SKM-1 treated with dmso at 0.1 percent for 144 hours (cell line): ENCODE measurements around the gene CHSY3.

Experiments used
- DNase-seq: peaks from one replicate; lab custom pipeline; 2025; ENCODE audit not compliant: unreplicated experiment; lab: John Stamatoyannopoulos, UW

Gene CHSY3

DNA sequence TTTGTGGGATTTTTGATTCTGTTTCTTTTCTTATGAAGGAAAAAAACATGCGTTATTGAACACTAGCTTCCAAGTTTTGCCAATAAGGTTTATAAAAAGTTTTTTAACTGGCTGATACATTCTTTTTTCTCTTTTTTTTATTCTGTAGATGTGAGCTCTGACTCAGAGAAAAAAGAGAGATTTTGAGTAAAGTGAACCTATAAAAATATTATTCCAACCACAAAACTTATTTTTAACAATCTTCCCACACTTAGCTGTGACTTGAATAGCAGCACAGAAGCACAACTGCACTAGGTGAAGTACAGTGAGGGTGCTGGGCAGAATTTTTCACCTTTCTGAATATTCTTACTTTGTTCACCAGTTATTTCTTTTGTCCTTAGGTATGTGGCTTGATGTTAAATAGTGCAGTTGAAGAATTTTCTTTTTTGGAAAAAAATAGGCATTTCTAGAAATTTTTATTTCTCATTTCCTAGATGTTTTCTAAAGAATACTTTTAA is 41.6 kb downstream of the CHSY3 start:
- no peak for DNase-seq

- no peak for DNase-seq
Measured at GRCh38 chr5:129951039-129951438, 46.8 kb downstream of the CHSY3 start.

DNA sequence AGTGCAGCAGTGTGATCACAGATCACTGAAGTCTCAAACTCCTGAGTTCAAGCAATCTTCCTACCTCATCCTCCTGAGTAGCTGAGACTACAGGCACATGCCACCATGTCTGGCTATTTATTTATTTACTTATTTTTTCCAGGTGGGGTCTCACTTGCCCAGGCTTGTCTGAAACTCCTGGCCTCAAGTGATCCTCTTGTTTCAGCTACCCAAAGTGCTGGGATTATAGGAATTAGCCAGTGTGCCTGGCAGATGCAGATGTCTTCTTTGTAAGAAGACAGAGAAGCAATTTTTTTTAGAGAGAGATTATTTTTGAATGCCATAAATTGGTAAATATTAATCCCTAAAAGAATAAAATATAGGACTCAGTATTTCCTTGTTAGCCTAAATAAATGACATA is 54.3 kb downstream of the CHSY3 start:
- DNase-seq: no peak

- DNase-seq: no peak
Measured at GRCh38 chr5:129960831-129961230, 56.6 kb downstream of the CHSY3 start.

GRCh38 chr5:129962506-129962905 is 58.2 kb downstream of the CHSY3 start:
- no peak for DNase-seq

GRCh38 chr5:129963359-129963758 is 59.1 kb downstream of the CHSY3 start:
- DNase-seq: no peak

GRCh38 chr5:129966071-129966470 is 61.8 kb downstream of the CHSY3 start:
- DNase-seq: no peak

- DNase-seq: no peak
Measured at GRCh38 chr5:129971714-129972113, 67.4 kb downstream of the CHSY3 start.

GRCh38 chr5:129972465-129973141 is 68.3 kb downstream of the CHSY3 start:
- DNase-seq: no peak

- no peak for DNase-seq
Measured at GRCh38 chr5:129973716-129974426, 69.6 kb downstream of the CHSY3 start.

GRCh38 chr5:129977810-129978209 is 73.5 kb downstream of the CHSY3 start:
- DNase-seq: no peak

GRCh38 chr5:129978270-129978669 is 74.0 kb downstream of the CHSY3 start:
- DNase-seq: no peak

DNA sequence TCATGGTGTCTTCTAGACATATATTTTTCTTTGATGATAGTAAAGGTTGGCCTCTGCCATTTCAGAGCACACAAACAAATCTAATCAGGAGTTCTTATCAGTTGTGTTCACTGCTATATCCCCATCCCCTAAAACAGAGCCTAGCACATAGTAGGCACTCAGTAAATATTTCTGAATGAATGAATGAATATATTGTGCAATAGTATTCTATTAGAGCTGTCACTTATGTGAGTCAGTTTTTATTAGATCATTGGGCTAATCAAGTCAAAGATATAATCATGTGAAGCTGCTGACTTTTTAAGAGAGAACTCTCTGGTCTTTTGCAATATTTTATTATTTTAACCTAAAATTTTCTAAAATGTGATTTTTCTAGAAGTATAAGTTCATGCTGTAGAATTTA is 84.2 kb downstream of the CHSY3 start:
- no peak for DNase-seq

DNA sequence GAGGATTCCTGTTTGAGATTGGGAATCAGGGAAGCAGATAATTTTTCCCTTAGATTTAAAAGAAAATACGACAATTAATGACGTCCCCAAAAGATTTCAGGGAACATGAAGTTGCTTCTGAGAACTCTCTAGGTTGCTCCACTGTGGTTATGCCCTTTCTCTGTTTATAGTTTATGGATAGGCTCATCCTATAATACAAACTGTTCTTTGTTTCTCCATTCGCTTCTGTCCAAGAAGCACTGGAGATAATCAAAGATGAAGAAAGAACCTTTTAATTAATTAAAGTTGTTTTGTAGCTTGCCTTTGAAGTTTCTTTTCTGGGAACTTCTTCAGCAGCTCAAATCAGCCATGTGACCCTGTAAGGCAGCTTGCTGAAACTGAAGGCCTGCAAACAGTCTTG is 87.5 kb downstream of the CHSY3 start:
- DNase-seq: no peak

- no peak for DNase-seq
Measured at GRCh38 chr5:129996896-129997295, 92.6 kb downstream of the CHSY3 start.

- no peak for DNase-seq
Measured at GRCh38 chr5:130000460-130000859, 96.2 kb downstream of the CHSY3 start.

DNA sequence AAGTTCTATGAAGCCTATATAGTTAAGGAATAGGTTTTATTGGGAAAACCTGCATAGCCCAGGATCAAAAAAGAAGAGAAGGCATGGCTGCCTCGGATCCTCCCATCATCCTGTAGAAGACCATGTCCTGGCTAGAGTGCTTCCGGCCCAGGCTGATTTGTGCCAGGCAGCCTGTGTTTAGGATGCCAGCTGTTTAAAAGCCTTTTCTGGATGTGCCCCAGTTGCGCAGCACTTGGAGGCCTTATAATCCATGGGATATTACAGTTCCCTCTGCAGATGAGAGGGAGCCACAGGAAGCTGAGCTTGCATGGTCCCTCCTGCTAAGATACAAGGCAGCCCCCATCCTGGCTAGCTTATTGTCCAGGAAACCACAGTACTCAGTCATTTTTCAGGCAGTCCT is 97.9 kb downstream of the CHSY3 start:
- no peak for DNase-seq

DNA sequence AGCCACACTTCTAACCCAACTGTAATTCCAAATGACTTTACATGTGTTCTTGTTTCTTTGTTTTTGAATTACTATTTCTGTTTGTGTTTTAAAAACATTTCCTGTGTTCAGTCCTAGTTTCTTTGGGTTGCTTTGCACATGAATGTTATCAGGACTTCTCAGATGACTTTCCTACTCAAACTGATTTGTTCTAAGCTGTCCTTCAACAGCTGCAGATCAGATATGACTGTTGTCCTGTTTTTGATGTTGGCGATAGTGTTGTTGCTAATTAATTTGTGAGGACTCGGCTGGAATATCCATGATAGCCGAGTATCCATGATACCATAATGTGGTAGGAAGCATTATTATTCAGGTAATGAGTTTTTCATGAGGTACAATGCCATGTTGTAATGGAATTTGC is 98.6 kb downstream of the CHSY3 start:
- DNase-seq: no peak

- DNase-seq: no peak
Measured at GRCh38 chr5:130011986-130012385, 107.7 kb downstream of the CHSY3 start.

GRCh38 chr5:130017173-130017572 is 112.9 kb downstream of the CHSY3 start:
- DNase-seq: no peak

- no peak for DNase-seq
Measured at GRCh38 chr5:130018641-130019040, 114.4 kb downstream of the CHSY3 start.

DNA sequence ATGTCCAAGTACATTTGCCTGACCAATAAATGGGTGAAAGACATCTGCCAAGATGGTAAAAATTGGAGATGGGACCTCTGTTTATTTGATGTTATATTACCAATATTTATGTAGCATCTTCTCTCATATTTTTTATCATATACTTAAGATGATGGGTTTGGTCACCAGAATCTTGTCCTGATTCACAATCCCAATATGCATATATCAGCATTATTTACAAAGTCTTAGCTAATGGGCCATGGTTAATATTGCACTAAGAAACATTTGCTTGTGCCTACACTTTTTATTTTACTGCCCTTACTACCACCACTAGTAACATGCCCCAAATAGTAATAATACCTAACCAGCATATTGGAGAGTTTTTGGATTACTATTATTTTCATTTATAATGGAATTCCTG is 116.7 kb downstream of the CHSY3 start:
- DNase-seq: no peak

- no peak for DNase-seq
Measured at GRCh38 chr5:130021876-130022275, 117.6 kb downstream of the CHSY3 start.
